ENCODE results near the gene ITIH3. TPM values are rescaled to one million over a fixed set of nuclear protein-coding genes. Genes with fewer than 3 reads are reported as not detected.

Gene ITIH3
- total RNA-seq, 4 donors from 2014 or later, result 0.26 to 3.7 (median 1.3) TPM; not detected in 1

DNA sequence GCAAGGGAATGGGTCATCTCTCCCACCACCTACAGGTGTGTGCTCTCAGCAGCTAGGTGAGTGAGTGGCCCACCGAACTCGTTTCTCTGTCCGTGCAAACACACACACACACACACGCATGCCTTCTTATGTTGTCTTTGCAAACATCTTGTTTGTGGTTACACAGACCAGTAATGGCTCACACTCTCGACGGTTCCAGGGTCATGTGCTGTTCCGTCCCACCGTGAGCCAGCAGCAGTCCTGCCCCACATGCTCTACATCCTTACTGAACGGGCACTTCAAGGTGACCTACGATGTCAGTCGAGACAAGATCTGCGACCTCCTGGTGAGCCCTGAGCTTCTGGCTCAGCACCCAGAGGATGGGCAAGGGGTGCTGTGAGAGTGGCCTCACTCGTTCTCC lies 12.9 kb upstream of the ITIH3 start:
- Histone ChIP-seq H3K27me3 (peaks cover 0 to 23% (median 0%) of the 10 kb centered on the region in 4 donors), H3K4me3 (no peak overlapping the region), H3K27ac (no peak overlapping the region), H3K9me3 (no peaks in the 10 kb centered on the region), H3K36me3 (no peaks in the 10 kb centered on the region), H3K4me1 (no peaks in the 10 kb centered on the region)
- no peak for DNase-seq
- no peak for TF ChIP-seq POLR2A (IDR thresholded peaks at IDR 0.05)
- TF ChIP-seq, protein P1, sequence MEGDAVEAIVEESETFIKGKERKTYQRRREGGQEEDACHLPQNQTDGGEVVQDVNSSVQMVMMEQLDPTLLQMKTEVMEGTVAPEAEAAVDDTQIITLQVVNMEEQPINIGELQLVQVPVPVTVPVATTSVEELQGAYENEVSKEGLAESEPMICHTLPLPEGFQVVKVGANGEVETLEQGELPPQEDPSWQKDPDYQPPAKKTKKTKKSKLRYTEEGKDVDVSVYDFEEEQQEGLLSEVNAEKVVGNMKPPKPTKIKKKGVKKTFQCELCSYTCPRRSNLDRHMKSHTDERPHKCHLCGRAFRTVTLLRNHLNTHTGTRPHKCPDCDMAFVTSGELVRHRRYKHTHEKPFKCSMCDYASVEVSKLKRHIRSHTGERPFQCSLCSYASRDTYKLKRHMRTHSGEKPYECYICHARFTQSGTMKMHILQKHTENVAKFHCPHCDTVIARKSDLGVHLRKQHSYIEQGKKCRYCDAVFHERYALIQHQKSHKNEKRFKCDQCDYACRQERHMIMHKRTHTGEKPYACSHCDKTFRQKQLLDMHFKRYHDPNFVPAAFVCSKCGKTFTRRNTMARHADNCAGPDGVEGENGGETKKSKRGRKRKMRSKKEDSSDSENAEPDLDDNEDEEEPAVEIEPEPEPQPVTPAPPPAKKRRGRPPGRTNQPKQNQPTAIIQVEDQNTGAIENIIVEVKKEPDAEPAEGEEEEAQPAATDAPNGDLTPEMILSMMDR (IDR thresholded peaks at IDR 0.05), result no peak
- intact Hi-C loops (cut with DNase I), result no loop called here
- WGBS, 2 donors, result 42 to 61% methylated on average over 9 to 12 of the region's 13 CpGs

DNA sequence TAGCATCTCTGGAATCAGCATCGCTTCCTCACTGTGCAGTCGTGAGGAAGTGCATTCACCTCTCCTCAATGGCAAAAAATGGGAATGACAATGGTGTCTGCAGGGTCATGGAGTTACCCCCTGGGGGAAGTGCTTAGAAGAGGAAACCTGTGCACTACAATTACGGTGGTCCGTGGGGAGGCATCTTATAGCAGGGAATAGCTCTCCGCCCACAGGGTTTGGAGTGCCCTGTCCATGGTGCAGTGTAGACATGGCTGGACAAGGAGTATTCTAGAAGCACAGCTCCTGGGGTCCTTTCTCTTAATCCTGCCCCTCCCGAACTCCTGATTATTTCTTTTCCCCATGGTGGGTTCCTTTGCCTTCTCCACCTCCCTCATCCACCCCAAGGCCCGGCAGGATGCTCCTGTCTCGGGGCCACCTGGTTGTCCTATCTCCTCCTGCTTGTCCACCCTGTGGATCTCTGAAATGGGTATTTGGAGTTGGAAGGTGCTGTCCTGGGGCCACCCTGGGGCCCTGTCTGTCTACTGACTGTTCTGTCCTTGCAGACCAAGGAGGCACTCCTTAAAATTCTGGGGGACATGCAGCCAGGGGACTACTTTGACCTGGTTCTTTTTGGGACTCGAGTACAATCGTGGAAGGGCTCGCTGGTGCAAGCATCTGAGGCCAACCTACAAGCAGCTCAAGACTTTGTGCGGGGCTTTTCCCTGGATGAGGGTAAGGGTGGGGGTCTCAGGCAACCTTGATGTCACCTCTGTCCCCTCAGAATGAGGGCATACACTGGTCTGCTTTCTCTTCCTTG lies 12.0 kb upstream of the ITIH3 start:
- DNase-seq, result no peak
- intact Hi-C loops (cut with DNase I), result no loop called here
- Histone ChIP-seq H3K27me3 (peaks cover 0 to 23% (median 0%) of the 10 kb centered on the region in 4 donors), H3K36me3 (no peaks in the 10 kb centered on the region), H3K27ac (no peak overlapping the region), H3K4me3 (no peak overlapping the region), H3K4me1 (no peaks in the 10 kb centered on the region), H3K9me3 (no peaks in the 10 kb centered on the region)
- WGBS, 2 donors, result 64% methylated on average over 6 to 12 of the region's 12 CpGs
- TF ChIP-seq, protein P1 (IDR thresholded peaks at IDR 0.05), result no peak
- no peak for TF ChIP-seq POLR2A (IDR thresholded peaks at IDR 0.05)

DNA sequence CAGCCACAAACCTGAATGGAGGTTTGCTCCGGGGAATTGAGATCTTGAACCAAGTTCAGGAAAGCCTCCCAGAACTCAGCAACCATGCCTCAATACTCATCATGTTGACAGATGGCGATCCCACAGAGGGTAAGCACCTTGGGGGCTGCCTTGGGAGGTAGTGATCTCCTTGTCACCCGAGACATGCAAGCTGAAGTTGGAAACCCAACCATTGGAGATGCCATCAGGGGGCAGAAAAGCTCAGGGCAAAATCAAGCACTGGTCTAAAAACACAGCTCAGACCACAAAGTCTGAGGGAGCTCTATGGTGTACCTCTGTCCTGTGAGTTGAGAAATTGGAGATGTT lies 11.4 kb upstream of the ITIH3 start:
- Histone ChIP-seq H3K4me3 (no peak overlapping the region), H3K36me3 (no peaks in the 10 kb centered on the region), H3K27me3 (peaks cover 0 to 22% (median 0%) of the 10 kb centered on the region in 4 donors), H3K4me1 (no peaks in the 10 kb centered on the region), H3K27ac (no peak overlapping the region), H3K9me3 (no peaks in the 10 kb centered on the region)
- no peak for DNase-seq
- WGBS, 2 donors, result 74% methylated on average over 3 of the region's 3 CpGs; no CpG with 5 or more reads in 1 of the 2 donors
- intact Hi-C loops (cut with DNase I), result no loop called here
- TF ChIP-seq, protein P1 (IDR thresholded peaks at IDR 0.05), result no peak
- no peak for TF ChIP-seq POLR2A (IDR thresholded peaks at IDR 0.05)

DNA sequence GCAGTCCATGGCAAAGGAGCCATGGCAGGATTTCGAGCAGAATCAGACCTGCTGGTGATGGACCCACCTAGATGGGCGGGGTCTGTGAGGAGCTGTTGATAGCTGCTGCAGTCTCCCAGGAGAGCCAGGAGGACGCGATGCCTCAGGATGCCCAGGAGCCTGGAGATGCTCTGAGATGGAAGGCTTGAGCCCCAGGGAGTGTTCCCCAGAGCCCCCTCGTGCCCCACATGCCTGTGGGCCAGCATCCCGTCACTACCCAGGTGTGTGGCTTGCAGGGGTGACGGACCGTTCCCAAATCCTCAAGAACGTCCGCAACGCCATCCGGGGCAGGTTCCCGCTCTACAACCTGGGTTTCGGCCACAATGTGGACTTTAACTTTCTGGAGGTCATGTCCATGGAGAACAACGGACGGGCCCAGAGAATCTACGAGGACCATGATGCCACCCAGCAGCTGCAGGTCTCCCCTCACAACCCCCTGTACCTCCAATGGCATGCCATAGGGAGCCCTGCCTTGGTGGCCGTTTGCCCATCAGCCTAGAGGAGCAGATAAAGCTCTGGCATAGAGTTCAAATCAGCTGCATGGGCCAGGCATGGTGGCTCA lies 10.5 kb upstream of the ITIH3 start:
- Histone ChIP-seq H3K36me3 (no peaks in the 10 kb centered on the region), H3K9me3 (no peaks in the 10 kb centered on the region), H3K27ac (no peak overlapping the region), H3K4me1 (no peaks in the 10 kb centered on the region), H3K4me3 (no peak overlapping the region), H3K27me3 (peaks cover 0 to 17% (median 0%) of the 10 kb centered on the region in 4 donors)
- no peak for TF ChIP-seq POLR2A (IDR thresholded peaks at IDR 0.05)
- TF ChIP-seq, protein P1 (IDR thresholded peaks at IDR 0.05), result no peak
- intact Hi-C loops (cut with DNase I), result no loop called here
- no peak for DNase-seq
- 79 to 80% methylated on average over 11 to 16 of the region's 18 CpGs for WGBS, 2 donors

DNA sequence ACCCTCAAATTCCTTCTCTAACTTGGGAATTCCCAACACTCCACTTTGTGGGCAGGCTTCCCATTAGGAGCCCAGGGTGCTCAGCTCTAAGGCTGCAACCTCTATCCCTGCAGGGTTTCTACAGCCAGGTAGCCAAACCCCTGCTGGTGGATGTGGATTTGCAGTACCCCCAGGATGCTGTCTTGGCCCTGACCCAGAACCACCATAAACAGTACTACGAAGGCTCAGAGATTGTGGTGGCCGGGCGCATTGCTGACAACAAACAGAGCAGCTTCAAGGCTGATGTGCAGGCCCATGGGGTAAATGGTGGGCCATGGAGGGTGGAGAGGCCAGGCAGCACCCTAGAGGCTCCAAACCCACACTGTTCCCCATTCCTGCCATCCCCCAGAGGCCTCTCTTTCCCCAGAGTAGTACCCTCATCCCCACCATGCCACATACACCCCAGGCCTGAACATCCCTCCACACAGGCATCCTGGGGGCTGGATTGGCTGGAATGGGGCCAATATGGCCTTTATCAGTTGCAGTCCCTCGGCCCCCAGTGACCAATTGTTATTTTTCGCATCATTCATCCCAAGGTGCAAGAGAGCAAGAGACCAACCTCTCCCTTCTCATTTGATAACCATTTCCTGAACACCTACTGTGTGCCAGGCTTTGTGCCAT lies 9.5 kb upstream of the ITIH3 start:
- intact Hi-C loops (cut with DNase I), result no loop called here

More for the DNA sequence above, 9.5 kb upstream of the ITIH3 start:
- peaks cover 0 to 12% (median 0%) of the 10 kb centered on the region in 4 donors for H3K27me3 ChIP-seq
- H3K27ac ChIP-seq, result no peak overlapping the region
- TF ChIP-seq POLR2A (IDR thresholded peaks at IDR 0.05), result no peak
- TF ChIP-seq, protein P1 (IDR thresholded peaks at IDR 0.05), result no peak
- WGBS, 2 donors, result 88 to 90% methylated on average over 2 of the region's 5 CpGs
- no peaks in the 10 kb centered on the region for H3K36me3 ChIP-seq
- H3K9me3 ChIP-seq, result no peaks in the 10 kb centered on the region
- no peak for DNase-seq
- H3K4me3 ChIP-seq, result no peak overlapping the region
- H3K4me1 ChIP-seq, result no peaks in the 10 kb centered on the region

Data from esophagus squamous epithelium (tissue), 5 donors.